Measurements from ENCODE around the gene AKT2.
"Not testable (repeated sequence)": the region's sequence is repeated elsewhere in the genome, so short reads cannot be mapped to it uniquely, and the experiment has no call there.

Gene AKT2

GRCh38 chr19:40284501-40285352, at the start of gene AKT2:
TSS of gene AKT2 (minus strand) at chr19:40285345. CDS start at chr19:40265267, 20,078 bp downstream.
- DNase-seq (ENCODE audit: low read depth), result peak; percentile 60

- DNase-seq (ENCODE audit: low read depth), result not testable (repeated sequence)
These were observed 47.9 kb upstream of the AKT2 start for GRCh38 chr19:40333083-40333482.

DNA sequence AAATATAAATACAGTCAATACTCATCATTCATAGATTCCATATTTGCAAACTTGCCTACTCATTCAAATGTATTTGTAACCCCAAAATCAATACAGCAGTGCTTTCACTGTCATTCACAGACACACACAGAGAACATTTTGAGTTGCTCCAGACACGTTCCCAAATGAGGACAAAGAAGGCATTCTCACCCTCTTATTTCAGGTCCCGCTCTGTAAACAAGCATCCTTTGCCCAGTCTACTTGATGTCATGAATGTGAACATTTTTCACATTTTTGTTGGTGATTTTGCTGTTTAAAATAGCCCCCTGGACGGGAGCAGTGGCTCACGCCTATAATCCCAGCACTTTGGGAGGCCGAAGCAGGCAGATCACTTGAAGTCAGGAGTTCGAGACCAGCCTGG, 47.5 kb upstream of the AKT2 start:
- DNase-seq (ENCODE audit: low read depth), result no peak

- DNase-seq (ENCODE audit: low read depth), result no peak
These were observed 45.9 kb upstream of the AKT2 start for GRCh38 chr19:40331052-40331451.

DNA sequence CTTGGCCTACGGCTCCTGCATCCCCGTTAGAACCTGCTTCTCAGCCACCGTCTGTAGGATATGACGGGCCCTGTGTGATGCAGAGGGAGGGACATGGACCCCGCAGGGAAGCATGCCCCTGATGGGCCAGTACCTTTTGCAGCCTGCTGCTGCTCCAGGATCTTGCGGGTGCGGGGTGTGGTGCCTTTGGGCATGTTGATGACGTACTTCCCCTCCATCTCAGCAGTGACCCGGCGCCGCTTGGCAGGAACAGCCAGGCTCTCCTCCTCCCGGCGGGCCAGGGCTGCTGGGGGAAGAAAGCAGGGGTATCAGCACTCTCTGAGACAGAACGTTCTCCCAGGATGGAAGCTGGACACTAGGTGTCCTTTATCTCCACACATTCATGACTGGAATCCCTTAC, 41.1 kb upstream of the AKT2 start:
- no peak for DNase-seq (ENCODE audit: low read depth)

DNA sequence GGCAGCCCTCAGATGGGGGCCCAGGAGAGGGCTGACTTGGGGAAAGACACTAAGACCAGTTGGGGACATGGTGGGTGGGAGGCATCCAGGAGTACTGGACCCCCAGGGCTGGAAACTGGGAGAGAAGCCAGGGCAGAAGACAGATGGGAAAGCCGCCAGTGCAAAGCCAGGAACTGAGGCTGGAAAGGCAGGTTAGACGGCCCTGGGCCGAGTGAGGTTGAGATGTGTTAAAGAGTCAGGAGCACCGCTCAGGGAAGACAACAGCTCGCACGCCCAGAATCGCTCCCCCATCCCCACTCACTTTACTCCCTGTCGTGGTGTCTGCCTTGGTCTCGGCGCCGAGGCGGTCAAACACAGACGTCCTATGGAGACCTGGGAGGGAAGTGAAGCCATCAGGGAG, 38.6 kb upstream of the AKT2 start:
- no peak for DNase-seq (ENCODE audit: low read depth)

GRCh38 chr19:40322951-40323615, 37.9 kb upstream of the AKT2 start:
- DNase-seq (ENCODE audit: low read depth), result no peak

GRCh38 chr19:40322271-40322610, 37.1 kb upstream of the AKT2 start:
- DNase-seq (ENCODE audit: low read depth), result no peak

DNA sequence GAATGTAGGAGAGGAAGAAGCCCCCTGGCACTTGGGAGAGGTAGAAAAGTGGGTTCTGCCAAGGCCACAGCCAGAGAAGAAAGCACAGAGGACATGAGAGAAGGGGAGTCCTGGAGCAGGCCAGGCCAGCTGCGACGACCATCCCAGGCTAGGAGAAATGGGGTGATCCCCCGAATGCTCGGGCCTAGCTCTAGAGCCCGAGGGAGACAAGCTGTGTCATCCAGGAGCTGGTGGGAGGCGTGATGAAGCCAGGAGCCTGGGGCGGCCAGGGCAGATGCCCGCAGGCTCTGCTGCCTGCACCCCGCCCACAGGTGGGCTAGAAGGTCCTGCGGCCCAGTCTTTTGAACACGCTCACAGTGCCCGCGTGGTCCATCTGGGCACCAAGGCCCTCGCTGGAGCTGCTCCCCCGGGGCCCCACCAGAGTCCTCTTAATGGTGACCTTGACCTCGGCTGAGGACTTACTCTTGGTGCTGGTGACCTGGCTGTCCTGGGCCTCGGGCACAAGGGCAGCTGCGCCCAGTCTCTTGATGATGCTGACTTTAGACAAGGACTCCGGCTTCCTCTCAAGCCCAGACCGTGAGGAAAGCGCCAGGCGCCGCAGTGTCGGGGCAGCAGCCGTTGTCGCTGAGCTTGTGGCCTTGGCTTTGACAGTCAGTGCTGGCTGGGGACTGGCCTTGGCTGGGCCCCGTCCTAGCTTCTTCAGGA, 36.6 kb upstream of the AKT2 start:
- DNase-seq (ENCODE audit: low read depth), result no peak

GRCh38 chr19:40321076-40321475, 35.9 kb upstream of the AKT2 start:
- DNase-seq (ENCODE audit: low read depth), result no peak

DNA sequence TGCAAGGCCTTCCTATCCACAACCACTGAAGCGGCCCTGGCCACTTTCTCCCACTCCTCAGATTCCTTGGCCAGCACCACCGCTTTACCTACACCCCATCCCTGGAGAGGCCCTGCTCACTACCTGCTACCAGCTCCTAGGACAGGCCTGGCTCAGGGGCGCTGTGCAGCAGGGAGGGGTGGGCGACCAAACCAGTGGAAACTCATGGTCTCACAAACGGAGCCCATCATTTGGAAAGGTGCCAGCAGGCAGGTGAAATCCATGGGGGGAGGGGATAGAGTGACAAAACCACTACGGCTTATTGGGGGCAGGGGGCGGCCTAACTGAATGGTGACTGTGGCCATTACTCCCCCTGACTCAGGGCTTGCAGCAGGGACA, 35.4 kb upstream of the AKT2 start:
- DNase-seq (ENCODE audit: low read depth), result no peak

DNA sequence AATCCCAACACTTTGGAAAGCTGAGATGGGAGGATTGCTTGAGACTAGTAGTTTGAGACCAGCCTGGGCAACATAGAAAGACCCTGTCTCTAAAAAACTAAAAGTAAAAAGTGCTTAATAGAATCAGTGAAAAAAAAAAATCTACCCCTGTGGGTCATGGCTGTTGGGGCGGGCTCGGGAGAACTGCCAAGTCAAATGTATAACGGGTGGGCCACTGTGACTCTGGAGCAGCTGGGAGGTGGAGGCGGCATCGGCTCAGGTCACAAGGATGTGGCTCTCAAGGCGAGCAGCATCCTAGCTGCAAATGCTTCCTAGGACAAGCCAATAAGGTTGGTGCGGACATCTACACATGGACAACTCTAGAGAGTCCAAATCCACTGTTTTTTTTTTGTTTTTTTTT, 32.2 kb upstream of the AKT2 start:
- DNase-seq (ENCODE audit: low read depth), result no peak

- no peak for DNase-seq (ENCODE audit: low read depth)
These were observed 30.8 kb upstream of the AKT2 start for GRCh38 chr19:40315812-40316470.

DNA sequence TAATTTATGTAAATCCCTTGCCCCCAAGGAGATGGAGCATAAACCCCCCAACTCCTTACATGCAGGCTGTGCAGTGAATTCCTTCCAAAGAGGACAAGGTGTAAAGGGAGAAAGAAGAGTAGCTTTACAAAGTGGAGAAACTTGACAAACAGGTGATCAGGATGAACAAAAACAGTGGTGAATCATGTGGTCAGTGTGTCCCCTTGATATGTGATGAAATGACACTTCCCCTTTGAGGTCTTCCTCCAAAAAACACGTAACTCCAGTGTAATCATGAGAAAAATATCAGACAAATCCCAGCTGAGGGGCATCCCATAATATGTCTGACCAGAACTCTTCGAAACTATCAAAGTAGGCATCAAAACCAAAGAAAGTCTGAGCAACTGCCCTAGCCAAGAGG, 29.5 kb upstream of the AKT2 start:
- DNase-seq (ENCODE audit: low read depth), result no peak

DNA sequence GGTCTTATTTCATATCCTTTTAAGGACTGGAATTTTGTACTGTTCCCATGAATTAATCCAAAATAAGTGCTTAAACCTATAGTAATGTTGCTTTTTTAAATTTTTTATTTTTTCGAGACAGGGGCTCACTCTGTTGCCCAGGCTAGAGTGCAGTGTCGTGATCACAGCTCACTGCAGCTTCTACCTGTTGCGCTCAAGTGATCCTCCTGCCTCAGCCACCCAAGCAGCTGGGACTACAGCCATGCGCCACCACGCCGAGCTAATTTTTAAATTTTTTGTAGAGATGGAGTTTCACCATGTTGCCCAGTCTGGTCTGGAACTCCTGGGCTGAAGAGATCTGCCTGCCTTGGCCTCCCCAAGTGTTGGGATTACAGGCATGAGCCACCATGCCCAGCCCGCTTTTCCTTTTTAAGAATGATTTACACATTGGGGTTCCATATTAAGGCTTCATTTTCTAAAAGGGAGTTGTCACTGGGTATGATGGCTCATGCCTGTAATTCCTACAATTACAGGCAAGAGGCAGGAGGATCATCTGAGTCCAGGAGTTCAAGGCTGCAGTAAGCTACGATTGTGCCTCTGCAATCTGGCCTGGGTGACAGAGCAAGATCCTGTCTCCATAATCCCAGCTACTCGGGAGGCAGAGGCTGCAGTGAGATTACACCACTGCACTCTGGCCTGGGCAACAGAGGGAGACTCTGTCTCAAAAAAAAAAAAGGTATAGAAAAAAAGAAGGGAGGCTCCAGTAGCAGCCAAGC, 28.3 kb upstream of the AKT2 start:
- DNase-seq (ENCODE audit: low read depth), result no peak

- DNase-seq (ENCODE audit: low read depth), result no peak
These were observed 27.4 kb upstream of the AKT2 start for GRCh38 chr19:40312533-40312932.

GRCh38 chr19:40309666-40310065, 24.5 kb upstream of the AKT2 start:
- DNase-seq (ENCODE audit: low read depth), result no peak

DNA sequence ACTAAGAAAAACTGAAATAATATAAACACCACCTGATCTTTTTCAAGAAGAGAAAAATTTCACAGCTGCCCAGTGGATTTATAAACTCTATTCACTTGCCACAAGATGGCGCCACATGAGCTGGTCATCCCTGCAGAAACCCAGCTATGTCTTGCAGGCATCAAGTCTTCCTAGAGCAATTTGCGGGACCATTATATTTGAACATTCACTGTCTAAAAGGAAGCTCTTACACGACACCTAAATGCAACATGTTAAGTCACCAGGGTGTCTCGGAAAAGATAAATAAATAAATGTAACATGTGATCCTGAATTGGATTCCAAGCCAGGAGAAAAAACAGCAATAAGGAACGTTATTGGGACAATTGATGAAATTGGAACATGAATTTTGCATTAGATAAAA, 20.3 kb upstream of the AKT2 start:
- DNase-seq (ENCODE audit: low read depth), result peak; percentile 33

- no peak for DNase-seq (ENCODE audit: low read depth)
These were observed 19.2 kb upstream of the AKT2 start for GRCh38 chr19:40304306-40304705.

- no peak for DNase-seq (ENCODE audit: low read depth)
These were observed 18.6 kb upstream of the AKT2 start for GRCh38 chr19:40303765-40304164.

DNA sequence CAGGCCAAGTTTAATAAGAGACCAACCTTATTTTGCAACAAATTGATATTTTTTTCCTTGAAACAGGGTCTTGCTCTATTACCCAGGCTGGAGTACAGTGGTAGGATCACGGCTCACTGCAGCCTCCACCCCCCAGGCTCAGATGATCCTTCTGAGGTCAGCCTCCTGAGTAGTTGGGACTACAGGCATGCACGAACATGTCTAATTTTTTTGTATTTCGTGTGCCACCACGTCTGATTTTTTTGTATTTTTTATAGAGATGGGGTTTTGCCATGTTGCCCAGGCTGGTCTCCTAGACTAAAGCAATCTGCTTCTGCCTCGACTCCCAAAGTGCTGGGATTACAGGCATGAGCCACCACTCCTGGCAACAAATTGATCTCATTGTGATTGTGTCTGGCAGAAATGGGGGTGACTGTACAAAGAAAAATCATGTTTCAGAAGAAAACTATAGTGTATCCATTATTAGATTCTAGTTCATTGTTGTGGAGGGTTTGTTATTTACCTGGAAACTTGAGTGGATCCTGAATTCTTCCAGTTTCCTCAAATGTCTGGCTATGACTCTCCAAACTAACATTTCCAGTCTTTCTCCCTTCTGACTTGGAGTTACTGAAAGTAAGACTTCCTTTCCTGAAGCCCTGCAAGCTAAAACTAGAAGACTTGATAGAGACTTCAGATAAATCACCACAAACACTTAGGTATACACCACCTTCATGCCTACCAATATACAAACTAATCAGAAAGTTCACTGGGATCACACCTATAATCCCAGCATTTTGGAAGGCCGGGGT, 17.3 kb upstream of the AKT2 start:
- DNase-seq (ENCODE audit: low read depth), result no peak
